ENCODE measurements around the gene CBY2. TPM values are rescaled to one million over a fixed set of nuclear protein-coding genes. Genes with fewer than 3 reads are reported as not detected.

The CBY2 gene
- total and polyA plus RNA-seq, 10 of the 15 experiments (the other 5 are each of a cell fraction or from before 2014, with no cell fraction given): 0.08 to 0.64 (median 0.23) TPM; not detected in 6

DNA sequence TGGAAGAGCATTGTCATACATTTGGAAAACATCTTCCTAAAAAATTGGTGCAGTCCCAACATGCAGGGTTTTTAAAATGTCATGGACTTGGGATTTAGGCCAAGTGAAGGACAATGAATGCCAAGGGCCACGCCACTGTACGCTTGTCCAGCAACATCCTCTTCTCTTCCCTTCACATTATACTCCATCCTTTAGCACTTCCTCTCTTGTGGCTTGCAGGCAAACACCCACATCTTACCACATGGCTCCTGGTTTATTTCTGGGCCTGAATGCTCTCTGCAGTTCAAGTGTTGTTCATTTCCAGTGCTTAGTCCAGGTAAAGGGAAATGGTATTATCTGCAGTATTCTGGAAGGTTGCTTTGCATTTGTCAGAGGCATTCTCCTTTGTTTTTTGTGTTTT lies 45.0 kb downstream of the CBY2 start (continued):
- TF ChIP-seq EP300 (IDR thresholded peaks at IDR 0.05; ENCODE audit: borderline replicate concordance in 1 of 2, control insufficient read depth in 1 of 2, low read depth in 2 of 2, low read length in 2 of 2) (no peak), SKIL (IDR thresholded peaks at IDR 0.05; ENCODE audit: low read depth, poor library complexity, severe bottlenecking) (no peak), YY1 (IDR thresholded peaks at IDR 0.05; ENCODE audit: low read depth, low read length) (no peak), SMAD1 (IDR thresholded peaks at IDR 0.05; ENCODE audit: low read depth, partially characterized antibody) (no peak)
- TF ChIP-seq, protein P1, sequence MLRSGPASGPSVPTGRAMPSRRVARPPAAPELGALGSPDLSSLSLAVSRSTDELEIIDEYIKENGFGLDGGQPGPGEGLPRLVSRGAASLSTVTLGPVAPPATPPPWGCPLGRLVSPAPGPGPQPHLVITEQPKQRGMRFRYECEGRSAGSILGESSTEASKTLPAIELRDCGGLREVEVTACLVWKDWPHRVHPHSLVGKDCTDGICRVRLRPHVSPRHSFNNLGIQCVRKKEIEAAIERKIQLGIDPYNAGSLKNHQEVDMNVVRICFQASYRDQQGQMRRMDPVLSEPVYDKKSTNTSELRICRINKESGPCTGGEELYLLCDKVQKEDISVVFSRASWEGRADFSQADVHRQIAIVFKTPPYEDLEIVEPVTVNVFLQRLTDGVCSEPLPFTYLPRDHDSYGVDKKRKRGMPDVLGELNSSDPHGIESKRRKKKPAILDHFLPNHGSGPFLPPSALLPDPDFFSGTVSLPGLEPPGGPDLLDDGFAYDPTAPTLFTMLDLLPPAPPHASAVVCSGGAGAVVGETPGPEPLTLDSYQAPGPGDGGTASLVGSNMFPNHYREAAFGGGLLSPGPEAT (IDR thresholded peaks at IDR 0.05; ENCODE audit: low read depth): no peak

GRCh38 chr13:45748941-45749759 lies 47.0 kb downstream of the CBY2 start:
- Histone ChIP-seq H3K9me3 (replicated peaks; ENCODE audit: control insufficient read depth, insufficient read depth, low read length) (no peaks in the 10 kb centered on the region), H3K4me2 (ENCODE audit: control insufficient read depth, insufficient read depth) (no peak overlapping the region), H3K27me3 (replicated peaks in 1 of 2; ENCODE audit: control insufficient read depth in 2 of 2, insufficient read depth in 2 of 2, low read length in 1 of 2) (no peaks in the 10 kb centered on the region; a peak in 3 of 4 replicates), H4K20me1 (ENCODE audit: control insufficient read depth, insufficient read depth) (no peaks in the 10 kb centered on the region), H3K4me1 (ENCODE audit: control insufficient read depth, insufficient read depth, low read length) (no peaks in the 10 kb centered on the region), H3K4me3 (no peak overlapping the region), H2AFZ (ENCODE audit: control insufficient read depth, low read depth, low read length) (no peak overlapping the region), H3K79me2 (ENCODE audit: control insufficient read depth, insufficient read depth, low read length) (no peaks in the 10 kb centered on the region), H3K9ac (ENCODE audit: control insufficient read depth, insufficient read depth, low read length) (no peak overlapping the region), H3K36me3 (ENCODE audit: control insufficient read depth in 2 of 2, insufficient read depth in 2 of 2, low read length in 1 of 2) (no peaks in the 10 kb centered on the region), H3K27ac (ENCODE audit: control insufficient read depth, insufficient read depth) (no peak overlapping the region)
- no peak for ATAC-seq
- CTCF ChIA-PET: interaction anchor here (1.1 kb wide), 1 partner anchor 125 kb away, joined by 4 read pairs; no protein-coding TSS in a partner anchor
- BruUV-seq (replicated peaks): no TSS peak
- RAD21 ChIA-PET (ENCODE audit: unreplicated experiment): no interaction called here
- SMC1A ChIA-PET (ENCODE audit: uncharacterized antibody, unreplicated experiment): interaction anchor here (0.8 kb wide), 1 partner anchor 125 kb away, joined by 3 read pairs; no protein-coding TSS in a partner anchor
- FAIRE-seq: no peak
- in situ Hi-C loops (cut with MboI) (no loop called here), intact Hi-C loops (cut with micrococcal nuclease; ENCODE audit: unreplicated experiment) (no loop called here)
- WGBS (ENCODE audit: insufficient coverage, insufficient replicate concordance, low lambda C conversion rate, missing lambda C conversion rate): 35% methylated on average over 13 of the region's 13 CpGs
- no peak for DNase-seq (ENCODE audit: low read depth, low spot score)
- POLR2A ChIA-PET: no interaction called here
- no peak for TF ChIP-seq SREBF1 (IDR thresholded peaks at IDR 0.05; ENCODE audit: low read length)
- TF ChIP-seq ASH2L (IDR thresholded peaks at IDR 0.05; ENCODE audit: borderline replicate concordance, low read depth): no peak
- TF ChIP-seq STAT3 (IDR thresholded peaks at IDR 0.05; ENCODE audit: low read depth, low read length): no peak
- TF ChIP-seq, protein P2, sequence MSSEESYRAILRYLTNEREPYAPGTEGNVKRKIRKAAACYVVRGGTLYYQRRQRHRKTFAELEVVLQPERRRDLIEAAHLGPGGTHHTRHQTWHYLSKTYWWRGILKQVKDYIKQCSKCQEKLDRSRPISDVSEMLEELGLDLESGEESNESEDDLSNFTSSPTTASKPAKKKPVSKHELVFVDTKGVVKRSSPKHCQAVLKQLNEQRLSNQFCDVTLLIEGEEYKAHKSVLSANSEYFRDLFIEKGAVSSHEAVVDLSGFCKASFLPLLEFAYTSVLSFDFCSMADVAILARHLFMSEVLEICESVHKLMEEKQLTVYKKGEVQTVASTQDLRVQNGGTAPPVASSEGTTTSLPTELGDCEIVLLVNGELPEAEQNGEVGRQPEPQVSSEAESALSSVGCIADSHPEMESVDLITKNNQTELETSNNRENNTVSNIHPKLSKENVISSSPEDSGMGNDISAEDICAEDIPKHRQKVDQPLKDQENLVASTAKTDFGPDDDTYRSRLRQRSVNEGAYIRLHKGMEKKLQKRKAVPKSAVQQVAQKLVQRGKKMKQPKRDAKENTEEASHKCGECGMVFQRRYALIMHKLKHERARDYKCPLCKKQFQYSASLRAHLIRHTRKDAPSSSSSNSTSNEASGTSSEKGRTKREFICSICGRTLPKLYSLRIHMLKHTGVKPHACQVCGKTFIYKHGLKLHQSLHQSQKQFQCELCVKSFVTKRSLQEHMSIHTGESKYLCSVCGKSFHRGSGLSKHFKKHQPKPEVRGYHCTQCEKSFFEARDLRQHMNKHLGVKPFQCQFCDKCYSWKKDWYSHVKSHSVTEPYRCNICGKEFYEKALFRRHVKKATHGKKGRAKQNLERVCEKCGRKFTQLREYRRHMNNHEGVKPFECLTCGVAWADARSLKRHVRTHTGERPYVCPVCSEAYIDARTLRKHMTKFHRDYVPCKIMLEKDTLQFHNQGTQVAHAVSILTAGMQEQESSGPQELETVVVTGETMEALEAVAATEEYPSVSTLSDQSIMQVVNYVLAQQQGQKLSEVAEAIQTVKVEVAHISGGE (CRISPR knock-in tag; IDR thresholded peaks at IDR 0.05): no peak
- TF ChIP-seq SPI1 (IDR thresholded peaks at IDR 0.05; ENCODE audit: borderline replicate concordance, insufficient read depth, low read depth, low read length): no peak
- TF ChIP-seq STAT1 (conservative IDR thresholded peaks at IDR 0.05): no peak
- TF ChIP-seq IRF4 (IDR thresholded peaks at IDR 0.05; ENCODE audit: low read depth, low read length): no peak

All from GM12878 (cell line).